Fibroblast of lung (primary cell): Measurements from ENCODE around the gene CCNH. TPM values are rescaled to one million over a fixed set of nuclear protein-coding genes. Genes with fewer than 3 reads are reported as not detected.

Source experiments
- DNase-seq, 2 donors: peaks; one replicate each; pipeline versions ENCODE4 v3.0.0 to v3.0.0-alpha.2; 2010; ENCODE audit warnings: low read depth in 2 of 2
- H2AFZ ChIP-seq: 2 replicates; pipeline ENCODE4 v1.5.1; 2012; ENCODE audit warnings: low read length, control low read depth, inconsistent platforms
- H3K27ac ChIP-seq: 2 replicates; pipeline ENCODE4 v1.5.1; 2011; ENCODE audit warnings: low read length, control low read depth; ENCODE audit not compliant: insufficient read depth
- H3K27me3 ChIP-seq: 2 replicates; pipeline ENCODE4 v1.5.1; 2011; ENCODE audit warnings: mild to moderate bottlenecking, low read length; ENCODE audit not compliant: control insufficient read depth, insufficient read depth
- H3K36me3 ChIP-seq: 2 replicates; pipeline ENCODE4 v1.5.1; 2011; ENCODE audit warnings: low read length; ENCODE audit not compliant: control insufficient read depth, insufficient read depth
- H3K4me1 ChIP-seq: 2 replicates; pipeline ENCODE4 v1.5.1; 2011; ENCODE audit warnings: low read length; ENCODE audit not compliant: control insufficient read depth, insufficient read depth; ENCODE audit errors: extremely low read depth
- H3K4me2 ChIP-seq: 2 replicates; pipeline ENCODE4 v1.5.1; 2011; ENCODE audit warnings: low read length, control low read depth; ENCODE audit not compliant: insufficient read depth; ENCODE audit errors: extremely low read depth
- H3K4me3 ChIP-seq, 4 experiments: fragments of 200-600 bp in 1 of 4; sonication (generic) in 1 of 4; replicated peaks in 1 of 4; 2 replicates each; pipeline ENCODE4 v1.5.1; 2011 to 2016; ENCODE audit warnings: low read length in 4 of 4, low read depth in 3 of 4, mild to moderate bottlenecking in 3 of 4, control low read depth in 2 of 4, inconsistent platforms in 1 of 4, mixed read lengths in 1 of 4; ENCODE audit not compliant: insufficient read depth in 1 of 4; ENCODE audit errors: control extremely low read depth in 1 of 4
- H3K79me2 ChIP-seq: 2 replicates; pipeline ENCODE4 v1.5.1; 2012; ENCODE audit warnings: mild to moderate bottlenecking, low read length, inconsistent platforms; ENCODE audit not compliant: control insufficient read depth, insufficient read depth
- H3K9ac ChIP-seq: 2 replicates; pipeline ENCODE4 v1.5.1; 2011; ENCODE audit warnings: mild to moderate bottlenecking, low read length, control low read depth; ENCODE audit not compliant: insufficient read depth
- H3K9me3 ChIP-seq: 2 replicates; pipeline ENCODE4 v1.5.1; 2012; ENCODE audit warnings: low read depth, low read length; ENCODE audit not compliant: control insufficient read depth, insufficient read depth
- H4K20me1 ChIP-seq: 2 replicates; pipeline ENCODE4 v1.5.1; 2011; ENCODE audit warnings: low read length; ENCODE audit not compliant: control insufficient read depth, insufficient read depth; ENCODE audit errors: extremely low read depth
- EZH2 ChIP-seq: IDR thresholded peaks from 2 replicates; pipeline ENCODE4 v1.5.1; 2012; ENCODE audit warnings: low read length, control low read depth, mild to moderate bottlenecking; ENCODE audit errors: missing control alignments
- polyA plus RNA-seq, 2 donors: library from polyadenylated mRNA; depleted of rRNA in 1 of 2; stranded (reverse) in 1 of 2; unstranded in 1 of 2; fragments of >200 nt; gene quantifications; 2 replicates each; pipeline ENCODE4 v1.2.1, GENCODE V29; 2011 to 2012; ENCODE audit warnings: missing spikeins in 1 of 2
- total RNA-seq: library from RNA; depleted of rRNA; stranded (reverse); fragments of >200 nt; gene quantifications from 2 replicates; pipeline ENCODE4 v1.2.1, GENCODE V29; 2014
- TF ChIP-seq, protein P1 (sequence below), 2 donors: IDR thresholded peaks in 1 of 2; conservative IDR thresholded peaks in 1 of 2; 1 replicate in 1 of 2; 2 replicates in 1 of 2; pipeline ENCODE4 v1.5.1; 2011 to 2012; ENCODE audit warnings: low read length in 2 of 2, control low read depth in 1 of 2, inconsistent platforms in 1 of 2, low read depth in 1 of 2, mild to moderate bottlenecking in 1 of 2

CCNH gene
- total and polyA plus RNA-seq, 2 donors (not counting 1 experiment from before 2014, with no cell fraction given) = 77.6 to 98.7 TPM

DNA sequence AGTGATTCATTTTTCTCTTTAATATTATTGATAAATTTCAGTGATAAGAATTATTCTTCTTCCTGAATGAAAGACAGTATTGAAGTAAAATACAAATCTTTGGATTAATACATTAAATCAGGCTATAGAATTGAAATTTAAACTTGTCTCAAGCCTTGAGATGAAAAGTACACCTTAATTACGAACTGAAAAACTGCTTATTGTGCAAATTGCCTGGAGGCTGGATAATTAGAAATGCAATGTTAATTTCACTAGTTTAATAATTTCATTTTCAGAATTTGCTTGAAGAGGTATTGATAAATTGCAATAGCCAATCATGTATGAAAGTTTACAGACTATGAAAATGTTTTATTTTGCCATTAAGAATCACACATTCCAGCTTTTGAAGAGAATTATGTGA, 11.0 kb upstream of the CCNH start:
- H3K79me2 ChIP-seq = no peaks in the 10 kb centered on the region
- H3K4me2 ChIP-seq = no peak overlapping the region
- H3K27me3 ChIP-seq = no peaks in the 10 kb centered on the region
- no peaks in the 10 kb centered on the region for H4K20me1 ChIP-seq
- H3K36me3 ChIP-seq = no peaks in the 10 kb centered on the region
- DNase-seq = no peak
- no peaks in the 10 kb centered on the region for H3K9me3 ChIP-seq
- no peak overlapping the region for H3K27ac ChIP-seq
- no peak for TF ChIP-seq EZH2
- TF ChIP-seq, protein P1, sequence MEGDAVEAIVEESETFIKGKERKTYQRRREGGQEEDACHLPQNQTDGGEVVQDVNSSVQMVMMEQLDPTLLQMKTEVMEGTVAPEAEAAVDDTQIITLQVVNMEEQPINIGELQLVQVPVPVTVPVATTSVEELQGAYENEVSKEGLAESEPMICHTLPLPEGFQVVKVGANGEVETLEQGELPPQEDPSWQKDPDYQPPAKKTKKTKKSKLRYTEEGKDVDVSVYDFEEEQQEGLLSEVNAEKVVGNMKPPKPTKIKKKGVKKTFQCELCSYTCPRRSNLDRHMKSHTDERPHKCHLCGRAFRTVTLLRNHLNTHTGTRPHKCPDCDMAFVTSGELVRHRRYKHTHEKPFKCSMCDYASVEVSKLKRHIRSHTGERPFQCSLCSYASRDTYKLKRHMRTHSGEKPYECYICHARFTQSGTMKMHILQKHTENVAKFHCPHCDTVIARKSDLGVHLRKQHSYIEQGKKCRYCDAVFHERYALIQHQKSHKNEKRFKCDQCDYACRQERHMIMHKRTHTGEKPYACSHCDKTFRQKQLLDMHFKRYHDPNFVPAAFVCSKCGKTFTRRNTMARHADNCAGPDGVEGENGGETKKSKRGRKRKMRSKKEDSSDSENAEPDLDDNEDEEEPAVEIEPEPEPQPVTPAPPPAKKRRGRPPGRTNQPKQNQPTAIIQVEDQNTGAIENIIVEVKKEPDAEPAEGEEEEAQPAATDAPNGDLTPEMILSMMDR (conservative IDR thresholded peaks at IDR 0.05 in 1 of 2, IDR thresholded peaks at IDR 0.05 in 1 of 2; ENCODE audit: low read depth in 1 of 2, low read length in 2 of 2) = no peak
- no peaks in the 10 kb centered on the region for H3K4me1 ChIP-seq
- no peak overlapping the region for H3K9ac ChIP-seq
- H2AFZ ChIP-seq = no peak overlapping the region
- H3K4me3 ChIP-seq = no peak overlapping the region

DNA sequence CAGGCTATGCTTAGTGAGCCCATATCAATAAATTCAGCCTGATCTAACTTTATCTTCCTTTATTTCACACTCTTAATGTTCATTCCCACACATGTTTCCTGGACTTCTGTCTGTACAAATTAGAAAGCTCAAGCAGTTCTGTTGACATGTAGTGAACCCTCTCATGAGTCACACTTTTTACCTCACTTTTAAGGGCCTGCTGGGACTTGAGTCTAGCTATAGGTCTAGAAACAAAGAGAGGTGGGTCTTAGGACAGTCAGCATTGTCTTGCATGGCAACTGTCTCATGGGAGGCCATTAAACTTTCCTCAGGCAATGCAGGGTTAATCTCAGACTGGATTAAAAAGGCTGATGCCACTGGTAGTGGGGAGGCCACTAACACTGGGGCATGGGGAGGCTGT, 8.6 kb upstream of the CCNH start:
- Histone ChIP-seq H2AFZ (no peak overlapping the region), H3K4me1 (no peaks in the 10 kb centered on the region), H3K9me3 (no peaks in the 10 kb centered on the region), H3K4me2 (no peak overlapping the region), H4K20me1 (no peaks in the 10 kb centered on the region), H3K27me3 (no peaks in the 10 kb centered on the region), H3K36me3 (no peaks in the 10 kb centered on the region), H3K27ac (no peak overlapping the region), H3K9ac (no peak overlapping the region), H3K79me2 (no peaks in the 10 kb centered on the region), H3K4me3 (no peak overlapping the region)
- no peak for DNase-seq
- TF ChIP-seq EZH2 = no peak
- TF ChIP-seq, protein P1 (conservative IDR thresholded peaks at IDR 0.05 in 1 of 2, IDR thresholded peaks at IDR 0.05 in 1 of 2; ENCODE audit: low read depth in 1 of 2, low read length in 2 of 2) = no peak

DNA sequence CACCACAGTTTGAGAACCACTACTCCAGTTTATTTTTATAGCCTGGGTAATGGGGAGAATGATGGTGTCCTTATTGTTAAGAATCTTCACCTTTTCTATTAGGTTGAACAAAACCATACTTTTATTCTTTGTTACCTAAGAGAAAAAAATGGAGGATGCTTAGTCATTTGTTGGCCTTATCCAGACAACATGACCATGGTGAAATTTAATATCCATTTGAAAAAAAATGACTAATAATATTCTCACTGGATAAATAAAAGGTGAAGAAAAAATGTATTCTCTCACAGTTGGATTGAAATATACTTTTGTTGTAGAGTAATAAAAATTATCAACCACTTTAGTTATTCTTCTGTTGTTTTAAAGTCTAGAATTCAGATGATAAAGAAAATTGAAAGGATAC, 5.8 kb upstream of the CCNH start:
- DNase-seq = no peak
- H4K20me1 ChIP-seq = no peaks in the 10 kb centered on the region
- no peaks in the 10 kb centered on the region for H3K79me2 ChIP-seq
- no peak overlapping the region for H3K4me2 ChIP-seq
- no peaks in the 10 kb centered on the region for H3K9me3 ChIP-seq
- H3K9ac ChIP-seq = no peak overlapping the region
- no peak overlapping the region for H3K4me3 ChIP-seq
- no peak overlapping the region for H3K27ac ChIP-seq
- no peak overlapping the region for H2AFZ ChIP-seq
- no peak for TF ChIP-seq EZH2
- TF ChIP-seq, protein P1 (conservative IDR thresholded peaks at IDR 0.05 in 1 of 2, IDR thresholded peaks at IDR 0.05 in 1 of 2; ENCODE audit: low read depth in 1 of 2, low read length in 2 of 2) = no peak
- no peaks in the 10 kb centered on the region for H3K36me3 ChIP-seq
- H3K4me1 ChIP-seq = no peaks in the 10 kb centered on the region
- no peaks in the 10 kb centered on the region for H3K27me3 ChIP-seq
